ENCODE data around the gene PPP4R1.

DNA sequence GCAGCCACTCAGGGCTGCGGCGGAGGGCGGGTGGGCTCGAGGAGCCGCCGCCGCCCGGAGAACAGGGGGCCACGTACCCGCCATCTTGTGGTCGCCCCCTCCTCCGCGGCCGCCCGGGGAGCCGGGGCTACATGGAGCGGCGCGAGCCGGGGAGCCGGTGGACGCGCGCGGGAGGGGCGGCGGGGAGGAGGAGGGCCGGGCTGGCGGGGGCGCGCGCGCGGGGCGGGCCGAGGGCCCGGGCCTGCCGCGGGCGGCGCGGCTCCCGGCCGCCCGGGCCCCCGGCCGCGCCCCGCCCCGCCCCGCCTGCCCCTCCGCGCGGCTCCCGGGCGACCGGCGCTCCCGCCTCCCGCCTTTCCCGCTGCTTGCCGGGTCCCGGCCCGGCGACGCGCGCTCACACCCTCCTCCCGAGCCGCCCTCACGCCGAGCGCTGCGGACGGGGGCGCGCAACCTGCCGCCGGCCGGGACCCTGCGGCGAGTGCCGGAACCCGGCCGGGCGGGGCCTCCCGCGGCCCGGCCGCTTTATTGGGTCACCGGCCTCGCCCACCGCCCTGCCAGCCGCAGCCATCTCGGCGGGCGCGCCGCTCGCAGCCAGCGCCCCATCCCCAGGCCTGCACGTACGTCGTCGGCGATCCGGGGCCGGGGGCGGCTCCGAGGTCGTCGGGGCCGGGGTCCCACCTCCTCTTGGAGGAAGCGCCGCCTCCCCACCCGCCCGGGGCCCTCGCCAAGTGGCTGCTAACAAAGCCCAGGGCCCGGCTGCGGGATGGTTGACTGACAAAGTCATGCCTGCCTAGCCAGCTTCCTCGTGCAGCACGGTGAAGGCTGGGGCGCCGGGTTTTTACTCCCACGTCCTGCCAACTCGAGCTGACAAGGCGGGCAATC is at the start of gene PPP4R1:
- TF ChIP-seq, protein P1, sequence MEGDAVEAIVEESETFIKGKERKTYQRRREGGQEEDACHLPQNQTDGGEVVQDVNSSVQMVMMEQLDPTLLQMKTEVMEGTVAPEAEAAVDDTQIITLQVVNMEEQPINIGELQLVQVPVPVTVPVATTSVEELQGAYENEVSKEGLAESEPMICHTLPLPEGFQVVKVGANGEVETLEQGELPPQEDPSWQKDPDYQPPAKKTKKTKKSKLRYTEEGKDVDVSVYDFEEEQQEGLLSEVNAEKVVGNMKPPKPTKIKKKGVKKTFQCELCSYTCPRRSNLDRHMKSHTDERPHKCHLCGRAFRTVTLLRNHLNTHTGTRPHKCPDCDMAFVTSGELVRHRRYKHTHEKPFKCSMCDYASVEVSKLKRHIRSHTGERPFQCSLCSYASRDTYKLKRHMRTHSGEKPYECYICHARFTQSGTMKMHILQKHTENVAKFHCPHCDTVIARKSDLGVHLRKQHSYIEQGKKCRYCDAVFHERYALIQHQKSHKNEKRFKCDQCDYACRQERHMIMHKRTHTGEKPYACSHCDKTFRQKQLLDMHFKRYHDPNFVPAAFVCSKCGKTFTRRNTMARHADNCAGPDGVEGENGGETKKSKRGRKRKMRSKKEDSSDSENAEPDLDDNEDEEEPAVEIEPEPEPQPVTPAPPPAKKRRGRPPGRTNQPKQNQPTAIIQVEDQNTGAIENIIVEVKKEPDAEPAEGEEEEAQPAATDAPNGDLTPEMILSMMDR (IDR thresholded peaks at IDR 0.05 in 2 of 3, conservative IDR thresholded peaks at IDR 0.05 in 1 of 3; ENCODE audit: borderline replicate concordance in 1 of 3, insufficient read depth in 1 of 3, low read depth in 2 of 3, low read length in 2 of 3), result no peak
- TF ChIP-seq ZFX (IDR thresholded peaks at IDR 0.05) (peak; percentile 71), EGR1 (IDR thresholded peaks at IDR 0.05; ENCODE audit: low read depth) (0 out of 2 replicates have a peak, but pooled peaks have one; percentile 34), POLR2A (IDR thresholded peaks at IDR 0.05; ENCODE audit: borderline replicate concordance, extremely low read depth, insufficient read depth, insufficient read length) (peak; percentile 43)
- TF ChIP-seq, protein P2, sequence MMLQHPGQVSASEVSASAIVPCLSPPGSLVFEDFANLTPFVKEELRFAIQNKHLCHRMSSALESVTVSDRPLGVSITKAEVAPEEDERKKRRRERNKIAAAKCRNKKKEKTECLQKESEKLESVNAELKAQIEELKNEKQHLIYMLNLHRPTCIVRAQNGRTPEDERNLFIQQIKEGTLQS (IDR thresholded peaks at IDR 0.05), result no peak
- TF ChIP-seq, protein P3, sequence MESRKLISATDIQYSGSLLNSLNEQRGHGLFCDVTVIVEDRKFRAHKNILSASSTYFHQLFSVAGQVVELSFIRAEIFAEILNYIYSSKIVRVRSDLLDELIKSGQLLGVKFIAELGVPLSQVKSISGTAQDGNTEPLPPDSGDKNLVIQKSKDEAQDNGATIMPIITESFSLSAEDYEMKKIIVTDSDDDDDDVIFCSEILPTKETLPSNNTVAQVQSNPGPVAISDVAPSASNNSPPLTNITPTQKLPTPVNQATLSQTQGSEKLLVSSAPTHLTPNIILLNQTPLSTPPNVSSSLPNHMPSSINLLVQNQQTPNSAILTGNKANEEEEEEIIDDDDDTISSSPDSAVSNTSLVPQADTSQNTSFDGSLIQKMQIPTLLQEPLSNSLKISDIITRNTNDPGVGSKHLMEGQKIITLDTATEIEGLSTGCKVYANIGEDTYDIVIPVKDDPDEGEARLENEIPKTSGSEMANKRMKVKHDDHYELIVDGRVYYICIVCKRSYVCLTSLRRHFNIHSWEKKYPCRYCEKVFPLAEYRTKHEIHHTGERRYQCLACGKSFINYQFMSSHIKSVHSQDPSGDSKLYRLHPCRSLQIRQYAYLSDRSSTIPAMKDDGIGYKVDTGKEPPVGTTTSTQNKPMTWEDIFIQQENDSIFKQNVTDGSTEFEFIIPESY (IDR thresholded peaks at IDR 0.05; ENCODE audit: extremely low read depth, insufficient replicate concordance, low read length), result no peak

All from HCT116 (cell line).